AG04449 (cell line): ENCODE data around the gene SERPIND1.

Experiments used
- CTCF ChIA-PET: fragments of 350-600 bp; formaldehyde crosslinking; extraction: SDS; loops from one replicate; lab custom pipeline; 2021; ENCODE audit warnings: antibody characterized with exemption; lab: Yijun Ruan, JAX
- POLR2A ChIA-PET: fragments of 400-600, 350-600 bp; formaldehyde crosslinking; extraction: SDS; loops from one replicate; lab custom pipeline; 2020; ENCODE audit warnings: antibody characterized with exemption, inconsistent platforms; lab: Yijun Ruan, JAX
- DNase-seq: peaks from one replicate; pipeline ENCODE4 v3.0.0-alpha.2; 2010; ENCODE audit warnings: low read depth, low spot score
- H3K4me3 ChIP-seq: 2 replicates; pipeline ENCODE4 v1.5.1; 2011; ENCODE audit warnings: low read depth, mild to moderate bottlenecking, control low read depth, low read length
- CTCF ChIP-seq: IDR thresholded peaks from one replicate; pipeline ENCODE4 v1.5.1; 2011; ENCODE audit warnings: mild to moderate bottlenecking, moderate library complexity, low read length, control low read depth, inconsistent platforms; ENCODE audit not compliant: insufficient read depth; ENCODE audit errors: missing control alignments

The SERPIND1 gene

GRCh38 chr22:20783300-20783673, 9.4 kb downstream of the SERPIND1 start:
- no peak overlapping the region for H3K4me3 ChIP-seq
- no peak for TF ChIP-seq CTCF
- CTCF ChIA-PET = interaction anchor here (0.7 to 5.1 kb wide), 21 partner anchors 11 to 217 kb away, joined by 3 to 57 read pairs (median 5); partner anchors contain the start of gene SERPIND1
- no peak for DNase-seq
- POLR2A ChIA-PET = no interaction called here

GRCh38 chr22:20783844-20784723, 10.2 kb downstream of the SERPIND1 start:
- TF ChIP-seq CTCF = peak; percentile 70
- ChIA-PET POLR2A (no interaction called here), CTCF (interaction anchor here (0.5 to 5.1 kb wide), 34 partner anchors 9 to 243 kb away, joined by 3 to 57 read pairs (median 5); partner anchors contain the start of gene SERPIND1)
- no peak overlapping the region for H3K4me3 ChIP-seq
- no peak for DNase-seq

GRCh38 chr22:20785415-20785814, 11.5 kb downstream of the SERPIND1 start:
- H3K4me3 ChIP-seq = no peak overlapping the region
- CTCF ChIA-PET = interaction anchor here (0.9 to 4.0 kb wide), 7 partner anchors 13 to 182 kb away, joined by 3 to 35 read pairs (median 6); partner anchors contain the start of gene SERPIND1
- no peak for DNase-seq
- POLR2A ChIA-PET = no interaction called here
- no peak for TF ChIP-seq CTCF

- no peak for DNase-seq
- ChIA-PET CTCF (interaction anchor here (1.1 to 2.3 kb wide), 3 partner anchors 15 to 43 kb away, joined by 3 to 5 read pairs (median 4); no protein-coding TSS in a partner anchor), POLR2A (no interaction called here)
- no peak for TF ChIP-seq CTCF
- H3K4me3 ChIP-seq = no peak overlapping the region
These were observed 12.1 kb downstream of the SERPIND1 start for GRCh38 chr22:20786048-20786447.

GRCh38 chr22:20786536-20786979, 12.6 kb downstream of the SERPIND1 start:
- ChIA-PET POLR2A (no interaction called here), CTCF (interaction anchor here (0.9 to 2.3 kb wide), 5 partner anchors 9 to 43 kb away, joined by 3 to 5 read pairs (median 3); no protein-coding TSS in a partner anchor)
- DNase-seq = no peak

More at GRCh38 chr22:20786536-20786979, 12.6 kb downstream of the SERPIND1 start:
- TF ChIP-seq CTCF = no peak
- no peak overlapping the region for H3K4me3 ChIP-seq
